ENCODE results near the gene IKZF1.

The IKZF1 gene

GRCh38 chr7:50308532-50309385, 4.2 kb downstream of the IKZF1 start:
- DNase-seq (ENCODE audit: low spot score) = no peak

GRCh38 chr7:50309721-50310120, 5.2 kb downstream of the IKZF1 start:
- DNase-seq (ENCODE audit: low spot score) = no peak

GRCh38 chr7:50310361-50310760, 5.8 kb downstream of the IKZF1 start:
- DNase-seq (ENCODE audit: low spot score) = no peak

GRCh38 chr7:50310956-50311355, 6.4 kb downstream of the IKZF1 start:
- DNase-seq (ENCODE audit: low spot score) = no peak

GRCh38 chr7:50312250-50313162, 8.0 kb downstream of the IKZF1 start:
- DNase-seq (ENCODE audit: low spot score) = no peak

- no peak for DNase-seq (ENCODE audit: low spot score)
These were observed 10.5 kb downstream of the IKZF1 start for GRCh38 chr7:50314836-50315592.

GRCh38 chr7:50315739-50316671, 11.5 kb downstream of the IKZF1 start:
- DNase-seq (ENCODE audit: low spot score) = no peak

GRCh38 chr7:50317221-50317678, 12.7 kb downstream of the IKZF1 start:
- no peak for DNase-seq (ENCODE audit: low spot score)

- DNase-seq (ENCODE audit: low spot score) = no peak
These were observed 13.5 kb downstream of the IKZF1 start for GRCh38 chr7:50317697-50318669.

- no peak for DNase-seq (ENCODE audit: low spot score)
These were observed 17.1 kb downstream of the IKZF1 start for GRCh38 chr7:50321487-50322067.

- no peak for DNase-seq (ENCODE audit: low spot score)
These were observed 19.6 kb downstream of the IKZF1 start for GRCh38 chr7:50324113-50324512.

GRCh38 chr7:50327443-50327842, 22.9 kb downstream of the IKZF1 start:
- DNase-seq (ENCODE audit: low spot score) = no peak

GRCh38 chr7:50329775-50330174, 25.3 kb downstream of the IKZF1 start:
- DNase-seq (ENCODE audit: low spot score) = no peak

- DNase-seq (ENCODE audit: low spot score) = no peak
These were observed 25.7 kb downstream of the IKZF1 start for GRCh38 chr7:50330254-50330653.

- no peak for DNase-seq (ENCODE audit: low spot score)
These were observed 26.2 kb downstream of the IKZF1 start for GRCh38 chr7:50330696-50331095.

- no peak for DNase-seq (ENCODE audit: low spot score)
These were observed 27.2 kb downstream of the IKZF1 start for GRCh38 chr7:50331564-50332208.

- no peak for DNase-seq (ENCODE audit: low spot score)
These were observed 28.0 kb downstream of the IKZF1 start for GRCh38 chr7:50332241-50333165.

GRCh38 chr7:50333221-50333651, 28.7 kb downstream of the IKZF1 start:
- no peak for DNase-seq (ENCODE audit: low spot score)
